ENCODE data around the gene TMEM254. TPM values are rescaled to one million over a fixed set of nuclear protein-coding genes. Genes with fewer than 3 reads are reported as not detected.

The TMEM254 gene
- total and polyA plus RNA-seq, 2 of the 13 experiments (the other 11 are each of a cell fraction or from before 2014, with no cell fraction given) = 11.2 to 39.0 TPM

GRCh38 chr10:80078448-80079311, at the start of gene TMEM254 (continued):
- TF ChIP-seq TRIM22 (IDR thresholded peaks at IDR 0.05) = no peak
- TF ChIP-seq TFE3 (CRISPR knock-in tag; IDR thresholded peaks at IDR 0.05) = no peak
- no peak for TF ChIP-seq RCOR2 (CRISPR knock-in tag; IDR thresholded peaks at IDR 0.05)
- no peak; the same call in 1 of the 2 replicates for TF ChIP-seq ZNF773 (CRISPR knock-in tag; IDR thresholded peaks at IDR 0.05; ENCODE audit: borderline replicate concordance)
- peak; percentile 45; the same call in 1 of the 2 replicates for TF ChIP-seq ZNF605 (CRISPR knock-in tag; IDR thresholded peaks at IDR 0.05)
- no peak for TF ChIP-seq ZBTB1 (CRISPR knock-in tag; IDR thresholded peaks at IDR 0.05; ENCODE audit: borderline replicate concordance)
- no peak for TF ChIP-seq TBL1XR1 (IDR thresholded peaks at IDR 0.05; ENCODE audit: borderline replicate concordance, low read length, partially characterized antibody)
- TF ChIP-seq ZBTB43 (CRISPR knock-in tag; conservative IDR thresholded peaks at IDR 0.05) = no peak
- TF ChIP-seq SOX6 (IDR thresholded peaks at IDR 0.05) = no peak
- TF ChIP-seq SOX6 (CRISPR knock-in tag; IDR thresholded peaks at IDR 0.05) = no peak; the same call in 1 of the 2 replicates
- no peak for TF ChIP-seq MTA3 (CRISPR knock-in tag; IDR thresholded peaks at IDR 0.05)
- TF ChIP-seq CENPBD1 (CRISPR knock-in tag; IDR thresholded peaks at IDR 0.05; ENCODE audit: borderline replicate concordance, low read depth) = 0 out of 2 replicates have a peak, but pooled peaks have one; percentile 59
- TF ChIP-seq GTF2F1 (IDR thresholded peaks at IDR 0.05; ENCODE audit: low read length) = no peak
- TF ChIP-seq PHF8 (CRISPR knock-in tag; IDR thresholded peaks at IDR 0.05) = peak; percentile 95
- peak; percentile 57 for TF ChIP-seq NR2F6 (IDR thresholded peaks at IDR 0.05)
- TF ChIP-seq NR2F6 (CRISPR knock-in tag; IDR thresholded peaks at IDR 0.05) = peak; percentile 47; the same call in 1 of the 2 replicates
- peak; percentile 48 for TF ChIP-seq IKZF4 (CRISPR knock-in tag; IDR thresholded peaks at IDR 0.05; ENCODE audit: borderline replicate concordance, low read depth, not compliant biosample characterization)
- TF ChIP-seq SAP130 (CRISPR knock-in tag; IDR thresholded peaks at IDR 0.05; ENCODE audit: low read depth) = peak; percentile 96
- TF ChIP-seq PCBP1 (IDR thresholded peaks at IDR 0.05; ENCODE audit: borderline replicate concordance, low read depth, low read length) = no peak
- no peak for TF ChIP-seq ZNF724P (CRISPR knock-in tag; IDR thresholded peaks at IDR 0.05; ENCODE audit: borderline replicate concordance)
- TF ChIP-seq ARNT (IDR thresholded peaks at IDR 0.05) = no peak
- no peak for TF ChIP-seq HHEX (CRISPR knock-in tag; IDR thresholded peaks at IDR 0.05)
- 0 out of 2 replicates have a peak, but pooled peaks have one; percentile 11 for TF ChIP-seq ZNF766 (CRISPR knock-in tag; IDR thresholded peaks at IDR 0.05; ENCODE audit: borderline replicate concordance)
- no peak for TF ChIP-seq PHB2 (IDR thresholded peaks at IDR 0.05; ENCODE audit: partially characterized antibody)
- TF ChIP-seq ZMYM2 (CRISPR knock-in tag; IDR thresholded peaks at IDR 0.05) = no peak
- TF ChIP-seq ZSCAN12 (CRISPR knock-in tag; IDR thresholded peaks at IDR 0.05) = no peak
- peak; percentile 78 for TF ChIP-seq BORCS8-MEF2B (CRISPR knock-in tag; IDR thresholded peaks at IDR 0.05)
